ENCODE results near the gene CEPT1. TPM values are rescaled to one million over a fixed set of nuclear protein-coding genes. Genes with fewer than 3 reads are reported as not detected.

Gene CEPT1
- total and polyA plus RNA-seq, 2 experiments from 2014 or later = 15.9 to 21.0 TPM

DNA sequence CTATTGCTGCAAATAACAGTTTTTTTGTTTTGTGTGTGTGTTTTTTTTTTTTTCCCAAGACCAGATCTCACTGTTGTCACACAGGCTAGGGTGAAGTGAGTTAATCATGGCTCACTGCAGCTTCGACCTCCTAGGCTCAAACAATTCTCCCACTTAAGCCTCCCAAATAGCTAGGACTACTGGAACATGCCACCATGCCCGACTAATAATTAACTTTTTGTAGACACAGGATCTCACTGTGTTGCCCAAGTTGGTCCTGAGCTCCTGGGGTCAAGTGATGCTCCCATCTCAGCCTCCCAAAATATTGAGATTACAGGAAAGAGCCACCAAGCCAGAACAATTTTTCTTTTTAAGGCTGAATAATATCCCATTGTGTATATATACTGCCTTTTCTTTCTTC, 35.0 kb upstream of the CEPT1 start:
- H3K4me3 ChIP-seq = no peak overlapping the region
- H3K27me3 ChIP-seq = no peaks in the 10 kb centered on the region
- no peaks in the 10 kb centered on the region for H3K9me3 ChIP-seq (ENCODE audit: low read depth)
- DNase-seq (ENCODE audit: low read depth in 1 of 2, low spot score in 1 of 2) = no peak
- no peak overlapping the region for H3K27ac ChIP-seq
- H3K4me1 ChIP-seq (ENCODE audit: low read depth) = no peaks in the 10 kb centered on the region
- no peaks in the 10 kb centered on the region for H3K36me3 ChIP-seq
- TF ChIP-seq, protein P1, sequence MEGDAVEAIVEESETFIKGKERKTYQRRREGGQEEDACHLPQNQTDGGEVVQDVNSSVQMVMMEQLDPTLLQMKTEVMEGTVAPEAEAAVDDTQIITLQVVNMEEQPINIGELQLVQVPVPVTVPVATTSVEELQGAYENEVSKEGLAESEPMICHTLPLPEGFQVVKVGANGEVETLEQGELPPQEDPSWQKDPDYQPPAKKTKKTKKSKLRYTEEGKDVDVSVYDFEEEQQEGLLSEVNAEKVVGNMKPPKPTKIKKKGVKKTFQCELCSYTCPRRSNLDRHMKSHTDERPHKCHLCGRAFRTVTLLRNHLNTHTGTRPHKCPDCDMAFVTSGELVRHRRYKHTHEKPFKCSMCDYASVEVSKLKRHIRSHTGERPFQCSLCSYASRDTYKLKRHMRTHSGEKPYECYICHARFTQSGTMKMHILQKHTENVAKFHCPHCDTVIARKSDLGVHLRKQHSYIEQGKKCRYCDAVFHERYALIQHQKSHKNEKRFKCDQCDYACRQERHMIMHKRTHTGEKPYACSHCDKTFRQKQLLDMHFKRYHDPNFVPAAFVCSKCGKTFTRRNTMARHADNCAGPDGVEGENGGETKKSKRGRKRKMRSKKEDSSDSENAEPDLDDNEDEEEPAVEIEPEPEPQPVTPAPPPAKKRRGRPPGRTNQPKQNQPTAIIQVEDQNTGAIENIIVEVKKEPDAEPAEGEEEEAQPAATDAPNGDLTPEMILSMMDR (IDR thresholded peaks at IDR 0.05; ENCODE audit: low read depth, low read length) = no peak

DNA sequence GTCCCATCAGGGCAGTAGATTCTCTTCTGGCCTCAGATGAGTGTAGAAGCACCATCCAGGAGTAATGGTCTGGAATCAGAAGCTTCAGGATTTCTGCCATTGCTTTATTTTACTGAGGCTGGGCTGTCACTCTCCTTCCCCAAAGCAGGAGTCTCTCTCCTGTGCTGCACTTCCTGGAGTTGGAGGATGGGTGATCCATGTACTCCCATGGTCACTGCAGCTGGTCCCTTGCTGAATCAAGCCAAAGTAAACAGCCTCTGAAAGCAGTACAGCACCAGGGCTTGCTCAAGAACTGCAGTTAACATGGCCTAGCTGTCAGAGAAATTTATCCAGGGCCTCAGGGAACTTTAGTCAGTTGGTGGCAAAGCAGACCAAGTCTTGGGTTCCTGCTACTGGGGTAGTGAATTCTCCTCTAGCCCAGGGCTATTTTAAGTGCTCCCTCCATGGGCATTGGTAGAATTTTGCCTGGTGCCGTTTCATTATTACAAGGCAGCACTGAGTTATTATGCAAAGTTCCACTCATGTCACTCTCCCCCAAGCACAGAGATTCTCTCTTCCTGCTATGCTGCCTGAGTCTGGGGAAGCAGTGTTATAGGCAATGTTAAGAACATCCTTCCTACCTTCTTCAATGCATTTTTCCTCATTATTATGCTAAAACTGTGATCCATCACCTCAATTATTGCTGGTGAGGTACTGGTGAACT, 29.7 kb upstream of the CEPT1 start:
- Histone ChIP-seq H3K36me3 (no peaks in the 10 kb centered on the region), H3K27ac (no peak overlapping the region), H3K9me3 (ENCODE audit: low read depth) (no peaks in the 10 kb centered on the region), H3K27me3 (no peaks in the 10 kb centered on the region), H3K4me3 (no peak overlapping the region), H3K4me1 (ENCODE audit: low read depth) (no peaks in the 10 kb centered on the region)
- TF ChIP-seq, protein P1 (IDR thresholded peaks at IDR 0.05; ENCODE audit: low read depth, low read length) = no peak
- peak in 1 of 2 donors; percentile 45 for DNase-seq (ENCODE audit: low read depth in 1 of 2, low spot score in 1 of 2)

DNA sequence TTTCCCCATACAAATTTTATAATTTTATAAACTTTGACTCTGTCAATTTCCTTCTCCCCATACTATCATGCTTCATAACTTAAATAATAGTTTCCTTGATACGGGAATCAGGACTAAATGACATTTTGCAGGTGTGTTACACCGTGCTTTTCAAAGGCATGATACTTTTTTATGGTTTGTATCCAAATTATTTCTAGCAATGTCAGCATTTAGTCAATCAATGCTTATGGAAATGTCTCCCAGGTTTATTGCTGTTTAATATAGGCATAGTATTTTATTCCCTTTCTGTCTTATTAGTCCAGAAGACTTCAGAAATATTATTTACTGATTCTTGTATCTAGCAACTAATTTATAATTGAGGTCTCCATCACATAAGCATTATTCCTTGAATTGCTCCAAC, 23.5 kb upstream of the CEPT1 start:
- Histone ChIP-seq H3K27ac (no peak overlapping the region), H3K4me1 (ENCODE audit: low read depth) (no peaks in the 10 kb centered on the region), H3K9me3 (ENCODE audit: low read depth) (no peaks in the 10 kb centered on the region), H3K27me3 (no peaks in the 10 kb centered on the region), H3K36me3 (peaks cover 38% of the 10 kb centered on the region), H3K4me3 (no peak overlapping the region)
- DNase-seq (ENCODE audit: low read depth in 1 of 2, low spot score in 1 of 2) = no peak
- TF ChIP-seq, protein P1 (IDR thresholded peaks at IDR 0.05; ENCODE audit: low read depth, low read length) = no peak

DNA sequence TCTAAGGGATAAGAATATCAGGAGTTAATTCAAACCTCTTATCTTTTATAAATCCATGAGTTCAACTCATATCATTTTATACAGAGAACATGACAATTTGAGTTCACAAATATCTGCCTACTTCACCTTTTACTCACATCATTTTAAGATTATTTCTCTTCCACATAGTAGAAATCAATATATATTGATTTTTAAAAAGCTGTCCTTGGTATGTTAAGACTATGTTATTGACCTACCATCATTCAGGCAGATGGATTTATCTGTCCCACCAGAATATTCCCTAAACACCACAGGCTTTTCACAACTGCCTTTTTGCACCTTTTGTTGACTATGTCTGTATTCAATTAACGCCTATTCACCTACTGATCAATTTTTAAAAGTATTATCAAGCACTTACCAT, 13.7 kb upstream of the CEPT1 start:
- peaks cover 64% of the 10 kb centered on the region for H3K36me3 ChIP-seq
- TF ChIP-seq, protein P1 (IDR thresholded peaks at IDR 0.05; ENCODE audit: low read depth, low read length) = no peak
- no peak for DNase-seq (ENCODE audit: low read depth in 1 of 2, low spot score in 1 of 2)

DNA sequence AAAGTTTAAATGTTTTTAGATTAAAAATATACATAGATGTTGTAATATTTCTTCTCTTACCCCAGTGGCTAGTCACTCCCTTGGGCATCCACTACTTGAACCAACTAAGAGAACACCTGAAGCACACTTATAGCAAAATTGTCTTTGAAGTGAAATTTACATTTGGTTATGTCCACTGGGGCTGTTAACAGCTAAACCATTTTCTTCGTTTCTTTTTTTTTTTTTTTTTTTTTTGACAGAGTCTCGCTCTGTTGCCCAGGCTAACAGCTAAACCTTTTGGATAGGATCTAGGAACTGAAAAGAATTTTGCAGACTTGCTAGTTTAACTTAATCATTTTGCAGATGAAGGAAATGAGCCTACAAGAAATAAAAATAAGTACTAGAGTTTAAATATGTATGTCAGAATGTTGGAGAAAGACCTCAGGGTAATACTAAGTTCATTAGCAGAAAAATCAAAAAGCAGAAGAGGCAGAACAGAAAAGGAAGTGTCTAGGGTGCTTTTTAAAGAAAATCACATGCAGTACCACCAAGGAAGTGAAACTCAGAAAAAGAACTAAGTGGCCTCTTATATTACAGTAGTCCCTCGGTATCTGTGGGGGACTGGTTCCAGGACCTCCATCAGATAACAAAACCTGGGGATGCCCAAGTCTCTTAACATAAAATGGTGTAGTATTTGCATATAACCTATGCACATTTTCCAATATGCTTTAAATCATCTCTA, 11.9 kb upstream of the CEPT1 start:
- H3K4me3 ChIP-seq = no peak overlapping the region
- no peak for DNase-seq (ENCODE audit: low read depth in 1 of 2, low spot score in 1 of 2)
- H3K27me3 ChIP-seq = no peaks in the 10 kb centered on the region
- H3K4me1 ChIP-seq (ENCODE audit: low read depth) = no peaks in the 10 kb centered on the region
- TF ChIP-seq, protein P1 (IDR thresholded peaks at IDR 0.05; ENCODE audit: low read depth, low read length) = no peak
- H3K36me3 ChIP-seq = peaks cover 59% of the 10 kb centered on the region
- H3K27ac ChIP-seq = no peak overlapping the region
- H3K9me3 ChIP-seq (ENCODE audit: low read depth) = no peaks in the 10 kb centered on the region

More for the DNA sequence above, 13.7 kb upstream of the CEPT1 start:
- no peak overlapping the region for H3K27ac ChIP-seq
- H3K4me1 ChIP-seq (ENCODE audit: low read depth) = no peaks in the 10 kb centered on the region
- H3K9me3 ChIP-seq (ENCODE audit: low read depth) = no peaks in the 10 kb centered on the region
- H3K4me3 ChIP-seq = no peak overlapping the region
- no peaks in the 10 kb centered on the region for H3K27me3 ChIP-seq

All from cardiac muscle cell (in vitro differentiated cells and primary cell).